Stimulated activated CD8-positive, alpha-beta memory T cell treated with anti-CD3 and anti-CD28 coated beads, Interleukin-15, amount 100 ng/mL, for 48 hours (primary cell): Measurements from ENCODE around the gene CDC6.
A peak's percentile ranks its signal among the peaks of the same experiment; 100 is the strongest.

Experiments used
- DNase-seq, 2 donors: peaks; one replicate each; pipeline ENCODE4 v3.0.0-alpha.2; 2020; ENCODE audit warnings: low read depth in 2 of 2

The CDC6 gene

DNA sequence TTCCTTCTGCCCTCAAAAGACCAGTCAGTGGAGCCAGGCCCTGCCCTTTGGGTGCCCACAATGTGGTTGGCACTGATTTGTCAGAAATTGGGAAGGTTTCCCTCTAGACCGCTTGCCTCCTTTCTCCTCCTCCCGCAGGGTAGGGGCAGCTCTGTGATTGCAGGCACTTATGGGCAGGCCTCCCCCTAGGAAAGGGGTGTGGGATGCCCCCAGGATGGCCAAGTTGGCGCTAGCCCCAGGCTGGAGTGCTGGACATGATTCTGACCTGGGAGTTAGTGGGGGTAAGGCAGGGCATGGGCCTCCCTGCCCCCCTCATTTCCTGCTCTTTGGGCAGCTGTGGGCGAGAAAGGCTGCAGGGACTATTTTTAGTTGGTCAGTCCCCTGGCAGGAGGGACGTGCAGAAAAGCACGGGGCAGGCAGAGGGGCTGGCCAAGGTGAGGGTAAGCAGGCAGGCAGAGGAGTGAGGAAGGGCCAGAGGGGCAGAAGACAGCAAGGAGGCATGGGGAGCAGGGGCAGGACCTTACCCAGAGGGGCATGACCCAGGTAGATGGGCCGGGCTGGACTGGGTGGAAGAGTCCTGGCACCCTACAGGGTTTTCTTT, 24.6 kb downstream of the CDC6 start:
- DNase-seq = no peak

DNA sequence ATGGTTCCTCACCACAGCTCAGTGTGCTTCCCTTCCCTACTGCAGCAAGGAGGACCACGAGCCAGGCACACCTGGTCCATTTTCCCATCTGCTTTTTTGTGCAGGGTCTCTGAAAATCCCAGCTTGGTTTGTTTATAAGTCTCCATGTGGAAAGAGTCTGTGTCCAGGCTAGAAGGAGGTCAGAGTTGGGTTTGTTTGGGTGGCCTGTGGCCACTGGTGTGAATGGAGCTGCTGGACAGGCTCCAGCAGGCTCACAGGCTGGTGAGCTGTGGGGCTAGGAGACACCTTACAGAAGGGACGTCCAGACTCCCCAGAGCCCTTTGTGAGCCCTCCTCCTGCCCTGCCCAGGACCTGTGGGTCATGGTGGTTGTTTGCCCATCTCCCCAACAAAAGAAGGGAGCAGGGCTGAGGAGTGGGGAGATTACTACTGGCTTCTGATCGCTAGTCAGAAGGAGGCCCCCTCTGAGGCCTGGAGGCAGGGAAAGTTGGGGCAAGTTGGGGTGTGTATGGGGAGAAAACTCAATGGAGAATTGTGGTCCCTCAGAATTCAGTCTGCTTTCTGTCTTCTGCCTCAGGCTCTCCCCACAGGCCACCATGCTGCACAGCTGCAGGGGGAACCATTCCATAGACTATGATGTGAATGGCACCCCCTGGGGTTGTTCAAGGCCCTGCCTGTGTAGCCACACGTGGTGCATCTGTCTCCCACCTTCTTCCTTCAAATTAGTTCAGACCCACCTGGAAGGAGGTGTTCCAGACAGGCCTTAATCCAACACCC, 25.4 kb downstream of the CDC6 start:
- DNase-seq = no peak

GRCh38 chr17:40313668-40314583, 26.2 kb downstream of the CDC6 start:
- DNase-seq = no peak

- DNase-seq = peak; percentile 67 to 82
Measured at GRCh38 chr17:40314584-40314956, 26.9 kb downstream of the CDC6 start.

GRCh38 chr17:40315206-40315605, 27.5 kb downstream of the CDC6 start:
- no peak for DNase-seq

DNA sequence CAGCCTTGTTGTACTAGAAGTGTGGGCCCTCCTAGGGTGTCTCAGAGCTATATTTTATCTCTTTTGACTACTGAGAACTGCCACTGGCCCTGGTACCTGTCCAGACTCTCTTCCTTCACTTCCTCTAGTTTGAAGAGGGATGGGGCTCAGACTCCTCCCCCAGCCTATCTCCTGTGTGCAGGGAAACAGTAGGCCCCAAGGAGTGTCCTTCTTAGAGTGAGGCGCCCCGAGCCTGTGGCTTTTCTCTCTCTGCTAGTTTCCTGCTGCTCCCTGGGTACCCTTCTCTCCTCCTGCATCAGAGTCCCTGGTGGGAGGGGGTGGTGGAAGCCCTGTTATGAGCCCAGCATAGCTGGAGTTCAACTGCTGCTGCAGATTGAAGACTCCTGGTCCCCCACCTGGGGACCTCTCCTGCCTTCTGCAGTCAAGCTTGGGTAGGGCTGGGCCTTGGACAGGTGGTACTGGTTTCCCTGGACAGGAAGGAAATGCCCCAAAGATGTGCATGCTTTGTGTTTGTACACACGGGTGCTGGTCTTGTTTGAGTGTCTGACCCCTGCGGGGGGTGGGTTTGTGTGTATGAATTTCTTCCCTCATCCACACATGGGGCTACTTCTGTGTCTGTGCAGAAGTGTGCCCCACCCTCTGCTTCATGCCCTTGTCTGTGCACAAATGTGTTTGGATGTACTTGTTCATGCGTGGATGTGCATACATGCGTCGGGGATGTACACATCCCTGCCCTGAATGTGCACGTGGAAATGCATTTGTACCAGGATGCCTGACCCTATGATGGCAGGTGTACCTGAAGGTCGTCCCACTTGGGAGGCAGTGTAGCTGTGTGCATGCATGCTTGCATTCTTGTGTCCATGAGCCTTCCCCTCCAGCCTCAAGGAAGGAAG, 28.2 kb downstream of the CDC6 start:
- no peak for DNase-seq

DNA sequence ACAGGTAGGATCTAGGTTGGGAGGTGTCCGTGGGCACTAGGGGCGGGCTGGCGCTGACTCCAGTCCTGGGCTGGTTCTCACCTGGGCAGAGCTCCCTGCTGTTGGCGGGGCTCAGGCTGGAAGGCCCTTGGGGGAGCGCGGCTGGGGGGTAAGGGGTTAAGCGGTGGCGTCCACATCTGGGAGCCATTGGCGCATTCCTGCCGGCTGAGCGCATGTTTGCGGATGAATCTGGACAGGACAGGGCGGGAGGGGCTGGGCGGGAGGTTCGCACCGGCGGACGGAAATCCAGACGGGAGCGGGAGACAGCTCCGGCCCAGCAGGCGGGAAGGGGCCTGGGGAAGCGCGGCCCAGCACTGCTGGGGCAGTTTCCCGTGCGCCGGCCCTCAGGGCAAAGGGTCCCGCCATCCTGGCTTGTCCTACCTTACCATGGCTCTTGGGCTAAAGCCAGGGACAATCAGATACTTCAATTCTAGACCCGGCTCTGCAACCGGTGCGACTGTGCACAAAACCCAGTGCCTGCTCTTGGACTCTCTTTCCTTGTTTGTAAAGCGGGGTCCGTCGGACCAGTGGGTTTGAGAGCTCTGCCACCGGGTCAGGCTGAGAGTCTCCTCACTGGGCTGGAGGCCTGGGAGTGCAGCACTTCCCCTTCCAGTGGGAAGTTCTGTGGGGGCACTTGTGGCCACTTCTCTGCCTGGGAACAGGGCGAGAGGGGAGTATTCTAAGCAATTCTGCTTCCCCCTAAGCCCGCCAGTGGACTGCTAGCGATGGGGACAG, 29.1 kb downstream of the CDC6 start:
- no peak for DNase-seq

GRCh38 chr17:40317345-40317873, 29.7 kb downstream of the CDC6 start:
- DNase-seq = no peak

DNA sequence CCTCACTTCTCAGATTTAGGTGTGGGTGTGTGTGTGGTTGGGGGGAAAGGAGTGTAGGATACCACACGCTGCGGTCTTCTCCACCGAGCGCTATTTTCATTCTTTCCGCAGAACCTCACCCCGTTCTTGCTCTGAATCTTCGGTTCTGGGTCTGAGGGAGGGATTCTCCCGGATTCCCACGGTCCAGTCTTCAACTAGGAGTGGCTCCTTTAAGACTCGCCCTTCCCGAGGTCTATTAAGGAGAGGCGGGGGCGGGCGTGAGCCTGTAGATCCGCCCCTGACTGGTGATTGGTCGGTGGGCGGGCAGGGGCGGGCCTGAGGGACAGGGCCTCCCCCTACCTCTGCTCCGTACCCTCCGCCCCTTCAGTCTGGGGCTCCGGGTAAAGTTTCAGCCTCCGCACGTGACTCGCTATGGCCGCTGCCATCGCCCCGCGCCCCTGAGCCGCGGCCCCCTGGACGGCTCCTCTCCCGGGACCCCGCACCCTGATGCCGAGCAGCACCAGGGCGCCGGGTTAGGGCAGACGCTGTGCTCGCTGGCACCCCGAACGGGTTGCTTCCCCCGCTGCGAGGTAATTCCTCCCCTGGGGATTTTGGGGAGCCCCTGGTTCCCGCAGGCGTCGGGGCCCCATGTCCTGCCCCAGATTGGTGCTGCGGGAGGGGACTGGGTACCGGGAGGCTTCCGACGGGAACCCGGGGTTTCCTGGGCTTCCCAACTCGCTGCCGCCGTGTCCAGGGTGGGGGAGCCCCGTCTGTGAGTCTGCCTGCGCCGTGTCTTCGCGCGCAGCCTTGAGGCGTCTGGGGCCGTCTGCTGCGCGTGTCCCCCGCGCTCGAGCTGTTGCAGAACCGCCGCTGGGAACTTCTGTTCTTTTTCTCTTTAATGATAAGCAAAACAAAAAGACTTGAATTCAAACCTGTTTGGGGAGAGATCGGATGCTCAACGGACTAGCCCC, 30.5 kb downstream of the CDC6 start:
- DNase-seq = peak; percentile 88 to 91

GRCh38 chr17:40318830-40319391, 31.2 kb downstream of the CDC6 start:
- no peak for DNase-seq

- DNase-seq = peak in 1 of 2 donors; percentile 50
Measured at GRCh38 chr17:40319651-40320540, 32.2 kb downstream of the CDC6 start.

DNA sequence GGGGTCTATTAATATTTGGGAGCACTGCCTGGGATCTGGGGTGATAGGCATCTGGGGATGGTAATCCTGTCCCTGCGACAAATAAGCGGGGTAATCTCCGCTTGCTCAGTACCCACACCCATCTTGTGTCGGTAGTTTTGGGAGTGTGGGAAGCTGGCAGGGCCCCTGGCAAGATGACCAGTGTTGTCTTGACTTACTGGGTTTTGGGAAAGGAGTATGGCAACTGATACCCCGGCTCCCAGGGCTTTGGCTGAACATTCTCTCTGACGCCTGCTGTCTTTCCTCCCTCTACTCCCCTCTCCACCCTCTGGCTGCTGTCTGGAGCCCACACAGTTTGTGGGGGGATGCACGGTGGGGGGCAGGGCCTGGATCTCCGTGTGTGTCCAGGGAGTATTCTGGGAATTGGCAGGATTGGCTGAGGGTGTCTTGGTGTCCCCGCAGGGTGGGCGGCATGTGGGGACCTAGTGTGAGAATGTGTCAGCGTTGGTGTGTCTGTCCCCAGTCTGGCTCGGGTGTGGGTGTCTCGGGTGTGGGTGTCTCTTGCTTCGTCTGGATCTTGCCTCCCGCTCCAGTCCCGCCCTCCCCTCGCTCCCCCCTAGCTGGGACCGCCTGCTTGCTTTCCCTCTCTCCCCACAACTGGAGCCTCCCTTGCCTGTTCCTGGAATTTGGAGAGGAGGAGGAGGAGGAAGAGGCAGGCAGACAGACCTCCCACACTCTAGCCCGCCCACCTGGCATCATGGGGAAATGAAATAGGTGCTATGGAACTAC, 33.3 kb downstream of the CDC6 start:
- no peak for DNase-seq

DNA sequence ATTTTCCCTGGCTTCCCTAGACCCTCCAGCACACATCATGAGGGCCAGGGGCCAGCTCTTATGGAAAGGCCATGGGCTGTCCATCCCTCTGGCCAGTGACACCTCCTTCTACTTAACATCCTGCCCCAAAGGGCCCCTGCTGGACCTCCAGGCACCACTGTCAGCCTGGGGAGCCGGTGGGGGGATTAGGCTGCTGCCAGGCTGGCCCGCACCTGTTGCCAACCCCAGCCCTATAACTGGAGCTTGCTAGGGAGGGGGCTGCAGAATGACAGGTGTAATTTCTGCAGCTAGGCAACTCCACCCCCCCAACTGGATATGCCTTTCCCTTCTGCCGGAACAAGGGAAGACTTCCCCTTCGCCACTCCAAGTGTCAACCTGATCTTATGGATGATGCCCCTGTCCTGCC, 33.8 kb downstream of the CDC6 start:
- no peak for DNase-seq

DNA sequence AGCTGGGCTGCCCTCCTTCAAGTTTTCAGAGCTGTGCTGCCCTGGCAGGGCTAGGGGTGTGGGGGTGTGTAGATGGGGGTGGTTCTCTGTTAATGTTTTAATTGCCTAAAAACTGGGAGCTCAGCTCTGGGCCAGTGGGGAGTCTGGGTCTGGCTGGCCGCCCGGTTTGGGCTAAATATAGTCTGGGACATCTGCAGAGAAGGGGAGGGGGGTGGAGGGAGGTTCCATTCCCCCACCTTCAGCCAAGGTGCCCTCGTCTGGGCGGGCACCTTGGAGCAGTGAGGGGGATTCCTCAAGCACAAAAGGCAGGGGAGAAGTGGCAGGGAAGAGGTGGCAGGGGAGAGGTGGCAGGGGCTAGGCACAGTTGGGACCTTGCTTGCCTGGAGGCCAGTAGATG, 34.3 kb downstream of the CDC6 start:
- DNase-seq = no peak

DNA sequence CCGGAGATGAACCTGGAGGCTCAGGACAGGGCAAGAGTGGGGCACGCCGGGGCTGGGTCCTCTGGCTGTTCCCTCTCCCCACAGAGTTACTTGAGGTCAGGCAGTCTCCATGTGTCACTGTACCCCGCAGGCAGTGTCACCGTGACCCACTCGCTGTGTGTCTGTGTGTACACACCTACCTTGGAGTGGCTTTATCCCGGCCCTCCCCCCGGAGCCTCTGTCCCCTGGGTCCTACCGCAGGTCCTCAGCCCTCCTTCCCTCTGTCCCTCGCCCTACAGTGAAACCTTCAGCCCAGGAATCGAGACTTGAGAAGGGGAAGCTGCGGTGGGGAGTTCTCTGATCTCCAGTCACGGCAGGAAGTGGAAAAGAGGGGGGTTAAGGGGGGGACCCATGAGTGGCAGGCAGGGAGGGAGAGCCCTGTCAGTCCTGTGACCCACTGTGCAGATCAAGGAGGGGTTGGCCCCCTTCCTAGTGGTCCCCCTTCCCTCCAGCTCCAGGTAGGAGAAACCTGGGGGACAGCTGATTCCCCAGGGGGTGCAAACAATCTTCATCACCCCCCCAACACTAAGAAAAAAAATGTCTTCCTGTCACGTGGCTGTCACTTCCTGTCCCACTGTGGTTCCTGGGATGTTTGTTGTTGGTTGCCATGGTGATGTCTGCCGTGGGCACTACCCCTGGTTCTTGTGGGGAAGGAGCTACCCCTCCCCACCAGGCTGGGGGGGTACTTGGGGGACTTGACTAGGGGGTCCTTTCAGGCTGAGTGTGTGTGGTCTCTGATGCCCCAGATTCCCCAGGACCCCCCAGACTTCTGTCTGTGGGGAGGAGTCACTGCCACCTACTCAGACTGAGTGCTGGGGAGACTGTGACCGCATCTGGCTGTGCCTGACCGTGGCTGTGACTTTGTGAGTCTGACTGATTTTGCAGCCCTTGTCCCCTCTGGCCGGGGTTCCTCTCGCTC, 35.0 kb downstream of the CDC6 start:
- DNase-seq = peak; percentile 77 to 81
